Measurements from ENCODE around the gene JMJD7.

Gene JMJD7

DNA sequence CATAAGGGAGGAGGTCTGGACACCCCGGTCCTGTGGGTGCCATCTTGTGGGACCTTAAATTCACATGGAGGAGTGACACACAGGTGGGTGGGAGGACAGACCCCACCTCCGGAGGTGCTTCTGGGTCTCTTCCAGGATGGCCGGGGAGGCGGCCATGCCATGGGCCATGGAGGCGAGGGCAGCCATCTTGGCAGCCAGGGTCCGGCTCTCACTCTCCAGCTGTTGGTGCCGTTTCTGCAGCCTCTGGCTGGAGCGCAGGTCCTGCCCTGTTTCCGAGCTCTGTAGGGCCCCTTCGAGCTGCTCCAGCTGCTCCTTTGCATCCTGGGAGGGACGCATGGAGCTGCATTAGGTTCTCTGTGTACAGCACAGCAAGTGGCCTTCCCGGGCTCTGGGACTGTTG lies 46.8 kb downstream of the JMJD7 start:
- Histone ChIP-seq H3K4me1 (peaks cover 10% of the 10 kb centered on the region), H3K4me3 (ENCODE audit: low read depth, low read length) (no peak overlapping the region), H3K9me3 (no peaks in the 10 kb centered on the region), H3K36me3 (no peaks in the 10 kb centered on the region), H3K27me3 (no peaks in the 10 kb centered on the region)
- TF ChIP-seq, protein P1, sequence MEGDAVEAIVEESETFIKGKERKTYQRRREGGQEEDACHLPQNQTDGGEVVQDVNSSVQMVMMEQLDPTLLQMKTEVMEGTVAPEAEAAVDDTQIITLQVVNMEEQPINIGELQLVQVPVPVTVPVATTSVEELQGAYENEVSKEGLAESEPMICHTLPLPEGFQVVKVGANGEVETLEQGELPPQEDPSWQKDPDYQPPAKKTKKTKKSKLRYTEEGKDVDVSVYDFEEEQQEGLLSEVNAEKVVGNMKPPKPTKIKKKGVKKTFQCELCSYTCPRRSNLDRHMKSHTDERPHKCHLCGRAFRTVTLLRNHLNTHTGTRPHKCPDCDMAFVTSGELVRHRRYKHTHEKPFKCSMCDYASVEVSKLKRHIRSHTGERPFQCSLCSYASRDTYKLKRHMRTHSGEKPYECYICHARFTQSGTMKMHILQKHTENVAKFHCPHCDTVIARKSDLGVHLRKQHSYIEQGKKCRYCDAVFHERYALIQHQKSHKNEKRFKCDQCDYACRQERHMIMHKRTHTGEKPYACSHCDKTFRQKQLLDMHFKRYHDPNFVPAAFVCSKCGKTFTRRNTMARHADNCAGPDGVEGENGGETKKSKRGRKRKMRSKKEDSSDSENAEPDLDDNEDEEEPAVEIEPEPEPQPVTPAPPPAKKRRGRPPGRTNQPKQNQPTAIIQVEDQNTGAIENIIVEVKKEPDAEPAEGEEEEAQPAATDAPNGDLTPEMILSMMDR (IDR thresholded peaks at IDR 0.05; ENCODE audit: low read depth, low read length): no peak
- no peak for DNase-seq

DNA sequence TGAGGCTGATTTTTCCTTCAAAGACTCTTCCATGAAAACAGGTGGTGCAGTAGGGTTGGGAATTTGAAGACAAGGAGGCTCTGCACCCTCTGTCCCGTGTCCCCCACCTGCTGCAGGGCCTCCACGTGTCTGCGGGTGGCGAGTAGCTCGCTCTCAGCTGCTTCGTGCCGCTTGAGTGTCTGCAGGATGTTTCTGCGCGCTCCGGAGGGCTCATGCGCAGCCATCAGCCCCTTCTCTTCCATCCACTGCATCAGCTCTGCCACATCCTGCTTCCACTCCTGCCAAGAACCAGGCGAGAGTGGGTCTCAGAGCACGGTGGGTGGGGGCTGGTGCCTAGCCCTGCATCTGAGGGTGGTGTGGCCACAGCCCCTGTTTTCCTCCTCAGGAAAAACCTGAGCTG lies 48.1 kb downstream of the JMJD7 start:
- TF ChIP-seq, protein P1 (IDR thresholded peaks at IDR 0.05; ENCODE audit: low read depth, low read length): no peak
- H3K4me3 ChIP-seq (ENCODE audit: low read depth, low read length): no peak overlapping the region
- H3K4me1 ChIP-seq: peaks cover 10% of the 10 kb centered on the region
- no peaks in the 10 kb centered on the region for H3K27me3 ChIP-seq
- DNase-seq: no peak
- no peaks in the 10 kb centered on the region for H3K9me3 ChIP-seq
- no peaks in the 10 kb centered on the region for H3K36me3 ChIP-seq

DNA sequence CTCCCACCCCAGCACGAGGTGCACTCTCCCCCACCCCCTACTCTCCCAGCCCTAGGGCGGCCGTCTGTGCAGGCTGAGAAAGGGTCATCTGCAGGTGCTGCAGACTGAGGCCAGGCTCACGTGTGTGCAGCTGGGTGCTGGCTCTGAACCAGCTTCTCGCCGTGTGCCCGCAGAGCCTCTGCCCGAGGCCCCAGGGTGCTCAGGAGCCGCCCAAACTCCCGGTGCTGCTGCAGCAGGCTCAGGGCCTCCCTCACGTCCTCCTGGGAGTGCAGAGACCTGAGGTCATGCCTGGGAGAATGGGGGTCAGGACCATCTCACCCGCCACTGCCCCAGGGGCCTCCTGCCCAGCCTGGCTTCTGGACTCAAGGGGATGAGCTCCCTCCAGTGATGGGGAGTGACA lies 48.8 kb downstream of the JMJD7 start:
- DNase-seq: no peak
- Histone ChIP-seq H3K27me3 (no peaks in the 10 kb centered on the region), H3K4me3 (ENCODE audit: low read depth, low read length) (no peak overlapping the region), H3K9me3 (no peaks in the 10 kb centered on the region), H3K4me1 (peaks cover 10% of the 10 kb centered on the region), H3K36me3 (no peaks in the 10 kb centered on the region)
- TF ChIP-seq, protein P1 (IDR thresholded peaks at IDR 0.05; ENCODE audit: low read depth, low read length): no peak

DNA sequence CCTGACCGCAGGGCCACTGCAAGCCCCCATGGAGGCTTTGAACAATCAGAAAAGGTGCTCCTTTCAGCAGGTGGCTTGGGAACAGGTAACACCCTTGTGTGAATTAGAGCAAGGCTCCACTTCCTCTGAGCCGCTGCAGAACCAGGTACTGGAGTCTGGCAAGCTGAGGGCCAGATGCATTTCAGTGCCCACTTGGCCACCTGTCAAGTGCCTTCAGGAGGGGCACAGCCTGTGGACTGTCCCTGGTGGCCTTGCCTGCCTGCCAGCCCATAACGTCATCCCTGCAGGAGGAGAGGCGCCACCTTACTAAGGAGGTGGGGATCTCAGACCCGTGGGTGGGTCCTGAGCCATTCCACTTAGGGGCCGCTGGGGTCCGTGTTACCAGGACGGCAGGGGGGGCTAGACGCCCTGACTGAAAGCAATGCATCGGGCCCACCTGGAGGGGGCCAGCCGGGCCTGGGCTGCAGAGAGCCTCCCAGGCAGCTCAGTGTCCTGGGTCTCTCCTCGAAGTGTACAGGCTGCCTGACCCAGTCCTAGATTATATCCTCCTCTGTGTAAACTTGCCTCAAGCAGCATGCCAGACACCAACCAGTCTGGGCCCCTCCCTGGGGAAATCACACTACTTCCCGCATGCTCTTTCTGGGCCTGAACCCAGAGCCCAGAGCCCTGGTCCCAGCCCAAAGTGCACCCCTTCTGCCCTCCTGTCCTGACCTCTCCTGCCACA lies 49.9 kb downstream of the JMJD7 start:
- DNase-seq: peak; percentile 57
- Histone ChIP-seq H3K4me3 (ENCODE audit: low read depth, low read length) (no peak overlapping the region), H3K36me3 (no peaks in the 10 kb centered on the region), H3K4me1 (peaks cover 10% of the 10 kb centered on the region), H3K27me3 (no peaks in the 10 kb centered on the region), H3K9me3 (no peaks in the 10 kb centered on the region)
- TF ChIP-seq, protein P1 (IDR thresholded peaks at IDR 0.05; ENCODE audit: low read depth, low read length): peak; percentile 31

DNA sequence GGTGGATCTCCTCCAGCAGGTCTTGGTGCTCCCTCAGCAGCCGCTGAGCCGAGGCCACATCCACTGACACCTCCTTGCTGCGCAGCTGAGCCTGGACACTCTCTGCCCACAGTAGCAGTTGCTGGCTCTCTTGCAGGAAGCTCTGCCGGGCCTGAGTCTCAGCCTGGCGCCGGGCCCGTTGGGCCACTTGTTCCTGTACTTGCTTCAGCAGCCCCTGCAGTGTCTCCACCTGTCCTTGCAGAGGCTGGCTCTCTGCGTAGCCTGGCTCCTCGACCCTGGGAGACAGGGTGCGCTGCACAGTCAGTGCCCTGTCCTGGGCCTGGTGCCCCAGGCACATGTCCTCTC lies 50.4 kb downstream of the JMJD7 start:
- Histone ChIP-seq H3K4me3 (ENCODE audit: low read depth, low read length) (no peak overlapping the region), H3K27me3 (no peaks in the 10 kb centered on the region), H3K36me3 (no peaks in the 10 kb centered on the region), H3K9me3 (no peaks in the 10 kb centered on the region), H3K4me1 (peaks cover 10% of the 10 kb centered on the region)
- DNase-seq: peak; percentile 52
- TF ChIP-seq, protein P1 (IDR thresholded peaks at IDR 0.05; ENCODE audit: low read depth, low read length): no peak

DNA sequence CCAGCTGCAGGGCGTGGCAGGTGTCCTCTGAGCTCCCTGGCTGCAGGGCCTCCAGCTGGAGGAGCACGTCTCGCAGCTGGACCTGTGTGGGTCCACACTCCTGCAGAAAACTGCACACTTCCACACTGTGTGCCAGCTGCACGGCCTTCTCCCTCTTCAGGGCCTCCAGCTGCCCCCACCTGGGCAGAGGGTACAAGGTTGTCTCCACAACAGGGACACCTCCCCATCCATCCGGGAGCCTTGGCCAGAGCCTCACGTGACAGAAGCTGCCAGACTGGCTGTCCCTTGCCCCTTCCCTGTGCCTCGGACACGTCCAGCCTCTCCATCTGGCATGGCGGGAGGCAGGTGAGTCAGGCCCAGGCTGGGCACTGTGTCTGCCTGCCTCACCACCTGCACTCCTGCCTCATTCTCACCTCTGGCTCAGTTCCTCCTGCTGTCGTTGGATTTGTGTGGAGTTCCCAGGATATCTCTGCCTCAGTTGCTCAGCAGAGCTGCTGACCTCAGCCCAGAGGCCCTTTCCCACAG lies 51.5 kb downstream of the JMJD7 start:
- Histone ChIP-seq H3K9me3 (no peaks in the 10 kb centered on the region), H3K4me3 (ENCODE audit: low read depth, low read length) (no peak overlapping the region), H3K36me3 (no peaks in the 10 kb centered on the region), H3K4me1 (peaks cover 10% of the 10 kb centered on the region), H3K27me3 (no peaks in the 10 kb centered on the region)
- no peak for DNase-seq
- TF ChIP-seq, protein P1 (IDR thresholded peaks at IDR 0.05; ENCODE audit: low read depth, low read length): no peak
